ENCODE data around the gene SETD1B. TPM values are rescaled to one million over a fixed set of nuclear protein-coding genes. Genes with fewer than 3 reads are reported as not detected.

SETD1B gene
- total RNA-seq, 2 donors from 2014 or later: 20.4 to 25.4 TPM

DNA sequence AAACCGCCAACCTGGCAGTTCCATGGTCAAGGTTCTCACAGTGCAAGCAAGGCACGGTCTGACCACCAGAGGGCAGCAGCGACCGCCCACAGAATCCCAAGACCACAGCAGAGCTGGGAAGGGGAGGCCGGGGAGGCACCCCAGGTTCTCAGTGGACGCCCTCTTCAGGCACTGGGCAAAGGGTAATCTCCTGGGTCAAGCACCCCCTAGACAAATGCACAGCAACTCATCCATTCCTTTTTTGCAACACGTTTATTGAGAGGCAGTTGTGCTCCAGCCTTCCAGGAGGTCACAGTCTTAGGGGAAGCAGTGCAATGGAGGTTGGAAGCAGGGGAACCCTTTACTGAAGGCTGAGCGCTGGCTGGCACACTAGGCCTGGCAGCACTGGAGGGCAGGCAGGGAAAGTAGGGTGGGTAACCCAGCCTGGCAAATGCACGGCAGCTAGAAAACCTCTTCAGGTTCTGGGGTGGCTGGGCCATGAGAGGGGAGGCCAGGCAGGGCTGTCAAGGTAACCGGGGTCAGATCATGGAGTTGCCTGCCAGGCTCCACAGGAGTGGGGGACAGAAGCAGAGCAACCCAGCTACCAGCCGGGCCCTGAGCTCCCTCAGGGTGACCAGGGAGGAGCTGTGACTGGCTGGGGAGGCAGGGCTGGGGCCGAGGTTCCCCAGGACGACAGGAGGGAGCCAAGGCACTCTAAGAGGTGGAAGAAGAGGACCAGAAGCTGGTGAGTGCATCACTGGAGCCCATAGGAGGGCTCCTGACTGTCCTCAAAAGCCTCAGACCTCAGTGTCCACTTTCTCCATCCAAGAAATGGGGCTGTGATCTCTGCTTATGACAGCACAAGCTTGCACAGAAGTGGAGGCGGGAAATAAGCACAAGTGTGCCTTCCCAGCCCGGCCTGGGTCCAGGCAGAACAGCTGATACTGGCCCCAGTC lies 8.5 kb upstream of the SETD1B start:
- Histone ChIP-seq H3K9ac (ENCODE audit: low read depth in 2 of 2, low read length in 2 of 2) (peak overlapping the region; percentile 66 to 93), H3K36me3 (no peaks in the 10 kb centered on the region), H3K4me1 (peaks cover 38% of the 10 kb centered on the region), H3K27ac (peak overlapping the region; percentile 73), H3K4me3 (no peak overlapping the region), H3K9me3 (no peaks in the 10 kb centered on the region), H3K27me3 (no peaks in the 10 kb centered on the region)
- intact Hi-C loops (cut with DNase I): loop anchor here (2.0 kb wide), 1 partner anchor 18 kb away; no protein-coding TSS in a partner anchor
- peak; percentile 95 for DNase-seq
- TF ChIP-seq CTCF (IDR thresholded peaks at IDR 0.05): peak; percentile 95

DNA sequence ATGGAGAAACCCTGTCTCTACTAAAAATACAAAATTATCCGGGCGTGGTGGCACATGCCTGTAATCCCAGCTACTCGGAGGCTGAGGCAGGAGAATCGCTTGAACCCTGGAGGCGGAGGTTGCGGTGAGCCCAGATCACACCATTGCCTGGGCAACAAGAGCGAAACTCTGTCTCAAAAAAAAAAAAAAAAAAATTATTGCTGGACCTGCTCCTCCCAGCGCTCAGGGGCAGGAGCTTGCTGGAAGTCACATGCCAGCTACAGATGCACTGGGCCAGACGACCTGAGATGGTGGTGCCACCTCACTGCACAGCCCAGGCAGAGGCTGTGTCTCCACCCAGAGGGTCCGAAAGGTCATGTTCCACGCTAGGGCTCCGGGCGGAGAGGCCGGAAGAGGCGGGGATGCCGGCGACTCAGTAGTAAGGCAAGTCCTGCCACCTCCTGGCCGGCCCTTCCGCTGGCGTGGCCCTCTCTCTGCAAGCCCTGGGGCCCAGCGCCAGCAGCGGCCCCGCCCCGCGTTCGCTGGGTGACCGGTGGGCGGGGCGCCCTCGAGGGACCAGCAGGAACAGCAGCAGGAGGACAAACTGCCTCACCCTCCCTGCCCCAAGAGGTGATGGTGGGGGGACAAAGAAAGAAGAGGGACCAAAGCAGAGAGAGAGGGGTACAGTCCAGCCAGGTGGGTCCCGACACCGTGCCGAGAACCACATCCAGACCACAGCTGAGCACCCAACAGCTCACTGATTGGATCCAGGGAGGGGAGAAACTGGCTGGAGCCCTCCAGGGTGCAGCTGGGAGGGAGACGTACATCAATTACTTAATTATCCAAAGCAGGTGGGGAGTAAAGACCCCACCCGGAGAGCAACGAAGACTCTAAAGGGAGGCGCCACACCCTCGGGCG lies 6.7 kb upstream of the SETD1B start:
- peak overlapping the region; percentile 58 to 99 for H3K9ac ChIP-seq (ENCODE audit: low read depth in 2 of 2, low read length in 2 of 2)
- peak; percentile 98 for DNase-seq
- H3K27ac ChIP-seq: peak overlapping the region; percentile 100
- peak overlapping the region; percentile 77 for H3K4me3 ChIP-seq
- H3K9me3 ChIP-seq: no peaks in the 10 kb centered on the region
- TF ChIP-seq CTCF (IDR thresholded peaks at IDR 0.05): no peak
- peaks cover 30% of the 10 kb centered on the region for H3K4me1 ChIP-seq
- no peaks in the 10 kb centered on the region for H3K27me3 ChIP-seq
- no peaks in the 10 kb centered on the region for H3K36me3 ChIP-seq
- intact Hi-C loops (cut with DNase I): no loop called here

GRCh38 chr12:121797937-121798786 lies 5.6 kb upstream of the SETD1B start:
- H3K27me3 ChIP-seq: no peaks in the 10 kb centered on the region
- peak overlapping the region; percentile 58 to 99 for H3K9ac ChIP-seq (ENCODE audit: low read depth in 2 of 2, low read length in 2 of 2)
- no peaks in the 10 kb centered on the region for H3K36me3 ChIP-seq
- intact Hi-C loops (cut with DNase I): no loop called here
- H3K27ac ChIP-seq: peak overlapping the region; percentile 100
- peak; percentile 94 for DNase-seq
- no peak for TF ChIP-seq CTCF (IDR thresholded peaks at IDR 0.05)
- peaks cover 30% of the 10 kb centered on the region for H3K4me1 ChIP-seq
- H3K9me3 ChIP-seq: no peaks in the 10 kb centered on the region
- peak overlapping the region; percentile 77 for H3K4me3 ChIP-seq

DNA sequence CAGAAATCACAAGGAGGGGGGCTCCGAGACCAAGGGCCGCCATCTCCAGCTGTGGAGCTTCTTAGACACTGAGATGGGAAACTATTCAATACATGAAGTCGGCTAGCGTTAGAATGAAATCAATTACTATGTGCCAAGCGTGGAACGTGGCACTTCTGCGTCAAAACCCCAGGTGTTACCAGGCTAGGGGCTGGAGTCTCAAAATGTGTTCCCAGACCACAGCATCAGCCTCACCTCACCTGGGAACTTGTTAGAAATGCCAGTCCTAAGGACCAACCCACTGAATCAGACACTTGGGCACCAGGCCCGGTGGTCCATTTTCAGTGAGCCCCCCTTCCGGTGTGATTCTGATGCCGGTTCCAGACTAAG lies 5.0 kb upstream of the SETD1B start:
- no peak for DNase-seq

More for the DNA sequence above, 5.0 kb upstream of the SETD1B start:
- no peaks in the 10 kb centered on the region for H3K9me3 ChIP-seq
- H3K36me3 ChIP-seq: no peaks in the 10 kb centered on the region
- peak overlapping the region; percentile 100 for H3K27ac ChIP-seq
- H3K27me3 ChIP-seq: no peaks in the 10 kb centered on the region
- H3K4me3 ChIP-seq: peak overlapping the region; percentile 77
- peaks cover 30% of the 10 kb centered on the region for H3K4me1 ChIP-seq
- no peak for TF ChIP-seq CTCF (IDR thresholded peaks at IDR 0.05)
- H3K9ac ChIP-seq (ENCODE audit: low read depth in 2 of 2, low read length in 2 of 2): peak overlapping the region in 1 of 2 donors; percentile 99
- intact Hi-C loops (cut with DNase I): no loop called here
